Measurements from ENCODE around the gene ZNF207. TPM values are rescaled to one million over a fixed set of nuclear protein-coding genes. Genes with fewer than 3 reads are reported as not detected.
A peak's percentile ranks its signal among the peaks of the same experiment; 100 is the strongest.

ZNF207 gene
- total and polyA plus RNA-seq, 9 of the 15 experiments (the other 6 are each of a cell fraction or from before 2014, with no cell fraction given): 123 to 370 (median 250) TPM

DNA sequence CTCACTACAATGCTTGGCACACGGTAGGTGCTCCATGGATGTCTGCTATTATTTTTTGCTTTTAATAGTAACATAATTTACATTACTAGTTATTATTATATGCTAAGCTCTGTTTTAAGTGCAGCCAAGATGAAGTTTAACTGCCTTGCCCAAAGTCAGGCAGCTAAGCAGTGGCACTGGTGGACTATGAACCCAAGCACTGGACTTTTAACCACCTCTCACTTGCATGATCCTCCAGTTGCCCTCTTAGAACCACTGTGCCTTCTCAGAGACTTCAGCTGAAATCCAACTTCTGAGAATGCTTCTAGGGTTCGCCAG lies 1.5 kb upstream of the ZNF207 start (continued):
- TF ChIP-seq, protein P1, sequence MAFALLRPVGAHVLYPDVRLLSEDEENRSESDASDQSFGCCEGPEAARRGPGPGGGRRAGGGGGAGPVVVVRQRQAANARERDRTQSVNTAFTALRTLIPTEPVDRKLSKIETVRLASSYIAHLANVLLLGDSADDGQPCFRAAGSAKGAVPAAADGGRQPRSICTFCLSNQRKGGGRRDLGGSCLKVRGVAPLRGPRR (CRISPR knock-in tag; IDR thresholded peaks at IDR 0.05): no peak
- TF ChIP-seq POU5F1 (IDR thresholded peaks at IDR 0.05; ENCODE audit: borderline replicate concordance, low read depth, low read length, partially characterized antibody) (no peak), MCM7 (IDR thresholded peaks at IDR 0.05) (no peak), PHF20 (IDR thresholded peaks at IDR 0.05; ENCODE audit: partially characterized antibody) (no peak), GATAD2A (IDR thresholded peaks at IDR 0.05) (no peak), CBX5 (IDR thresholded peaks at IDR 0.05; ENCODE audit: borderline replicate concordance, low read depth) (no peak), RFX5 (IDR thresholded peaks at IDR 0.05; ENCODE audit: low read depth, low read length) (no peak), MYNN (IDR thresholded peaks at IDR 0.05) (peak; percentile 26; the same call in 1 of the 2 replicates), MYNN (CRISPR knock-in tag; IDR thresholded peaks at IDR 0.05) (no peak), ZNF232 (CRISPR knock-in tag; IDR thresholded peaks at IDR 0.05) (no peak), NFATC3 (IDR thresholded peaks at IDR 0.05) (peak; percentile 73; the same call in 1 of the 2 replicates), ZNF253 (CRISPR knock-in tag; conservative IDR thresholded peaks at IDR 0.05) (no peak), ZNF3 (CRISPR knock-in tag; IDR thresholded peaks at IDR 0.05) (no peak), NCOA2 (IDR thresholded peaks at IDR 0.05; ENCODE audit: partially characterized antibody in 2 of 2) (no peak), HDAC1 (IDR thresholded peaks at IDR 0.05) (no peak), STAT5A (IDR thresholded peaks at IDR 0.05; ENCODE audit: borderline replicate concordance, low read length) (0 out of 2 replicates have a peak, but pooled peaks have one; percentile 59), ETS2 (tag; IDR thresholded peaks at IDR 0.05; ENCODE audit: borderline replicate concordance, poor library complexity, severe bottlenecking) (no peak), PRPF4 (IDR thresholded peaks at IDR 0.05; ENCODE audit: insufficient read depth, low read depth, low read length, poor library complexity, severe bottlenecking) (no peak), TAF7 (tag; IDR thresholded peaks at IDR 0.05) (no peak), NRF1 (conservative IDR thresholded peaks at IDR 0.05 in 1 of 2, IDR thresholded peaks at IDR 0.05 in 1 of 2) (no peak), SREBF1 (IDR thresholded peaks at IDR 0.05; ENCODE audit: borderline replicate concordance, low read depth, low read length) (no peak), NR2C2 (CRISPR knock-in tag; IDR thresholded peaks at IDR 0.05) (no peak), NR2C2 (tag; IDR thresholded peaks at IDR 0.05) (peak; percentile 11; the same call in 1 of the 2 replicates), SREBF2 (CRISPR knock-in tag; IDR thresholded peaks at IDR 0.05) (no peak)
- TF ChIP-seq, protein P2, sequence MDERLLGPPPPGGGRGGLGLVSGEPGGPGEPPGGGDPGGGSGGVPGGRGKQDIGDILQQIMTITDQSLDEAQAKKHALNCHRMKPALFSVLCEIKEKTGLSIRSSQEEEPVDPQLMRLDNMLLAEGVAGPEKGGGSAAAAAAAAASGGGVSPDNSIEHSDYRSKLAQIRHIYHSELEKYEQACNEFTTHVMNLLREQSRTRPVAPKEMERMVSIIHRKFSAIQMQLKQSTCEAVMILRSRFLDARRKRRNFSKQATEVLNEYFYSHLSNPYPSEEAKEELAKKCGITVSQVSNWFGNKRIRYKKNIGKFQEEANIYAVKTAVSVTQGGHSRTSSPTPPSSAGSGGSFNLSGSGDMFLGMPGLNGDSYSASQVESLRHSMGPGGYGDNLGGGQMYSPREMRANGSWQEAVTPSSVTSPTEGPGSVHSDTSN (CRISPR knock-in tag; IDR thresholded peaks at IDR 0.05; ENCODE audit: low read depth): no peak
- TF ChIP-seq, protein P2 (tag; conservative IDR thresholded peaks at IDR 0.05; ENCODE audit: low read depth): no peak
- TF ChIP-seq, protein P3, sequence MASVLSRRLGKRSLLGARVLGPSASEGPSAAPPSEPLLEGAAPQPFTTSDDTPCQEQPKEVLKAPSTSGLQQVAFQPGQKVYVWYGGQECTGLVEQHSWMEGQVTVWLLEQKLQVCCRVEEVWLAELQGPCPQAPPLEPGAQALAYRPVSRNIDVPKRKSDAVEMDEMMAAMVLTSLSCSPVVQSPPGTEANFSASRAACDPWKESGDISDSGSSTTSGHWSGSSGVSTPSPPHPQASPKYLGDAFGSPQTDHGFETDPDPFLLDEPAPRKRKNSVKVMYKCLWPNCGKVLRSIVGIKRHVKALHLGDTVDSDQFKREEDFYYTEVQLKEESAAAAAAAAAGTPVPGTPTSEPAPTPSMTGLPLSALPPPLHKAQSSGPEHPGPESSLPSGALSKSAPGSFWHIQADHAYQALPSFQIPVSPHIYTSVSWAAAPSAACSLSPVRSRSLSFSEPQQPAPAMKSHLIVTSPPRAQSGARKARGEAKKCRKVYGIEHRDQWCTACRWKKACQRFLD (CRISPR knock-in tag; IDR thresholded peaks at IDR 0.05): no peak
- TF ChIP-seq, protein P4, sequence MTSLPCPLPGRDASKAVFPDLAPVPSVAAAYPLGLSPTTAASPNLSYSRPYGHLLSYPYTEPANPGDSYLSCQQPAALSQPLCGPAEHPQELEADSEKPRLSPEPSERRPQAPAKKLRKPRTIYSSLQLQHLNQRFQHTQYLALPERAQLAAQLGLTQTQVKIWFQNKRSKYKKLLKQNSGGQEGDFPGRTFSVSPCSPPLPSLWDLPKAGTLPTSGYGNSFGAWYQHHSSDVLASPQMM (CRISPR knock-in tag; IDR thresholded peaks at IDR 0.05): no peak
